Peyer's patch (tissue), 4 donors: ENCODE measurements around the gene ERO1B.

Experiments used
- CTCF ChIP-seq, 6 experiments: fragments of 450-650 bp in 4 of 6; fragments of 200-600 bp in 2 of 6; sonication (generic) in 1 of 6; IDR thresholded peaks; one replicate each; pipeline ENCODE4 v1.5.1; 2017 to 2019; ENCODE audit warnings: antibody characterized with exemption in 6 of 6, mild to moderate bottlenecking in 3 of 6, moderate library complexity in 1 of 6
- POLR2A ChIP-seq, 2 donors: fragments of 450-650 bp; IDR thresholded peaks; one replicate each; pipeline ENCODE4 v1.5.1; 2017; ENCODE audit warnings: antibody characterized with exemption in 2 of 2, mild to moderate bottlenecking in 2 of 2, moderate library complexity in 2 of 2

GRCh38 chr1:236320214-236320613, 38.5 kb upstream of the ERO1B start:
- no peak for TF ChIP-seq CTCF (IDR thresholded peaks at IDR 0.05)
- no peak for TF ChIP-seq POLR2A (IDR thresholded peaks at IDR 0.05)
